HepG2 (cell line): ENCODE data around the gene HRH3. TPM values are rescaled to one million over a fixed set of nuclear protein-coding genes. Genes with fewer than 3 reads are reported as not detected.

Source experiments
- ATAC-seq: fragments of 200-7000 bp; cut with Tn5 transposase; 3 replicates; pipeline ENCODE4 v1.9.1; 2020; ENCODE audit warnings: mild to moderate bottlenecking, moderate library complexity
- BruUV-seq: library from RNA; stranded (reverse); fragments of 400-500 nt; replicated peaks from 2 replicates; lab custom pipeline; 2021; lab: Mats Ljungman, UMichigan
- CTCF ChIA-PET: fragments of 300-600 bp; formaldehyde crosslinking; extraction: SDS; loops from one replicate; lab custom pipeline; 2021; ENCODE audit warnings: low total read pairs, inconsistent platforms, low intra/inter-chr PET ratio; lab: Yijun Ruan, JAX
- POLR2A ChIA-PET: fragments of 350-600 bp; sonication (Branson Sonifier 250); formaldehyde crosslinking; loops from one replicate; lab custom pipeline; 2020; ENCODE audit warnings: antibody characterized with exemption, inconsistent platforms; lab: Yijun Ruan, JAX
- DNase-seq: peaks from one replicate; pipeline ENCODE4 v3.0.0-alpha.2; 2015; ENCODE audit warnings: low spot score
- FAIRE-seq: peaks from 3 replicates; lab custom pipeline; 2011; peaks lifted over from hg19 to GRCh38; lab: Jason Lieb, UNC
- H2AFZ ChIP-seq: one replicate; pipeline ENCODE4 v1.6.1; 2011; ENCODE audit warnings: low read length, inconsistent platforms
- H3K27ac ChIP-seq: fragments of 300-600 bp; 3 replicates; pipeline ENCODE4 v1.8.0; 2011; ENCODE audit warnings: mixed run types, mild to moderate bottlenecking, mixed read lengths, low read length, inconsistent platforms; ENCODE audit not compliant: insufficient read depth; ENCODE audit errors: extremely low read length
- H3K27me3 ChIP-seq, 2 experiments: fragments of 200-600 bp in 1 of 2; 2 replicates in 1 of 2; 3 replicates in 1 of 2; pipeline versions ENCODE4 v1.6.0 to v1.8.0; 2011; ENCODE audit warnings: low read length in 2 of 2, mild to moderate bottlenecking in 2 of 2, moderate library complexity in 2 of 2, inconsistent platforms in 1 of 2; ENCODE audit not compliant: insufficient read depth in 2 of 2, control insufficient read depth in 1 of 2
- H3K36me3 ChIP-seq, 2 experiments: fragments of 200-600 bp in 1 of 2; replicated peaks in 1 of 2; 2 replicates in 1 of 2; 3 replicates in 1 of 2; pipeline versions ENCODE4 v1.5.1 to v1.8.0; 2011; ENCODE audit warnings: low read length in 2 of 2, inconsistent platforms in 1 of 2; ENCODE audit not compliant: insufficient read depth in 2 of 2, control insufficient read depth in 1 of 2
- H3K4me1 ChIP-seq: 2 replicates; pipeline ENCODE4 v1.5.1; 2012; ENCODE audit warnings: low read length, inconsistent platforms; ENCODE audit not compliant: insufficient read depth
- H3K4me2 ChIP-seq: 2 replicates; pipeline ENCODE4 v1.6.0; 2011; ENCODE audit warnings: low read depth, low read length, inconsistent platforms
- H3K4me3 ChIP-seq, 3 experiments: fragments of 200-600 bp in 1 of 3; sonication (generic), shearing (Covaris generic) in 1 of 3; replicated peaks in 1 of 3; 2 replicates each; pipeline ENCODE4 v1.5.1; 2011 to 2016; ENCODE audit warnings: low read length in 3 of 3, inconsistent platforms in 2 of 3, low read depth in 2 of 3, mild to moderate bottlenecking in 2 of 3, control low read depth in 1 of 3, mixed read lengths in 1 of 3; ENCODE audit not compliant: insufficient read depth in 1 of 3
- H3K79me2 ChIP-seq: one replicate; pipeline ENCODE4 v1.6.1; 2011; ENCODE audit warnings: low read length, inconsistent platforms; ENCODE audit not compliant: insufficient read depth
- H3K9ac ChIP-seq: 2 replicates; pipeline ENCODE4 v1.6.0; 2011; ENCODE audit warnings: mild to moderate bottlenecking, low read depth, low read length, inconsistent platforms; ENCODE audit not compliant: insufficient read depth
- H3K9me3 ChIP-seq: 2 replicates; pipeline ENCODE4 v1.5.1; 2012; ENCODE audit warnings: mild to moderate bottlenecking, low read length
- H4K20me1 ChIP-seq: 2 replicates; pipeline ENCODE4 v1.6.0; 2011; ENCODE audit warnings: inconsistent platforms, mild to moderate bottlenecking, low read length, moderate library complexity; ENCODE audit not compliant: insufficient read depth
- HOXA3 ChIP-seq: sonication (generic); formaldehyde crosslinking; IDR thresholded peaks from 2 replicates; pipeline ENCODE4 v1.5.0; 2020; ENCODE audit warnings: missing genetic modification reagents
- HOXA9 ChIP-seq: sonication (generic); formaldehyde crosslinking; IDR thresholded peaks from 2 replicates; pipeline ENCODE4 v1.8.1; 2022; ENCODE audit warnings: missing genetic modification reagents, mild to moderate bottlenecking, moderate library complexity, borderline replicate concordance
- KDM2A ChIP-seq: sonication (generic); formaldehyde crosslinking; IDR thresholded peaks from 2 replicates; pipeline ENCODE4 v1.4.0; 2020; ENCODE audit warnings: low read depth, missing genetic modification reagents, borderline replicate concordance
- PTBP1 ChIP-seq: fragments of 200-400 bp; formaldehyde crosslinking; IDR thresholded peaks from 2 replicates; pipeline ENCODE4 v1.6.1; 2018; ENCODE audit warnings: low read length, low read depth; ENCODE audit not compliant: poor library complexity, severe bottlenecking
- ZBTB38 ChIP-seq: sonication (generic); formaldehyde crosslinking; IDR thresholded peaks from 2 replicates; pipeline ENCODE4 v1.5.1; 2020; ENCODE audit warnings: mild to moderate bottlenecking, missing genetic modification reagents
- ZNF317 ChIP-seq: sonication (generic); formaldehyde crosslinking; IDR thresholded peaks from 2 replicates; pipeline ENCODE4 v1.5.0; 2020; ENCODE audit warnings: mild to moderate bottlenecking, missing genetic modification reagents
- WGBS: methylation state at CpG from one replicate; pipeline ENCODE4 v1.1.6; 2017; ENCODE audit warnings: low lambda C conversion rate; 5-methylcytosine and 5-hydroxymethylcytosine counted together
- in situ Hi-C: cut with HindIII; loops from 2 replicates; pipeline ENCODE4 v1.10.0; 2017; ENCODE audit warnings: low pct_unique_long_range_greater_than_20kb; ENCODE audit not compliant: extremely low pct_ligation_motif_present
- intact Hi-C: fragments of 100-400 bp; cut with micrococcal nuclease; formaldehyde crosslinking; loops from one replicate; pipeline ENCODE4 v1.10.0; 2022; ENCODE audit not compliant: unreplicated experiment
- polyA plus RNA-seq, 8 experiments: library from polyadenylated mRNA; depleted of rRNA in 3 of 8; stranded (reverse) in 7 of 8; unstranded in 1 of 8; fragments of >200 nt; fragmentation: Illumina TruSeq in 4 of 8; extraction: Trizol in 4 of 8; gene quantifications; 2 replicates each; pipeline versions ENCODE4 v1.2.1 to v1.2.3, GENCODE V29; 2011 to 2016; ENCODE audit warnings: low read depth in 4 of 8, missing spikeins in 1 of 8, mixed read lengths in 1 of 8; ENCODE audit not compliant: insufficient read depth in 1 of 8
- total RNA-seq, 5 experiments: library from RNA; depleted of rRNA; stranded (reverse); fragments of >200 nt; fragmentation: Illumina TruSeq; extraction: Trizol; gene quantifications; 2 replicates each; pipeline ENCODE4 v1.2.3, GENCODE V29; 2016; ENCODE audit warnings: low read depth in 1 of 5
- TF ChIP-seq, protein P1 (sequence below): sonication (generic); formaldehyde crosslinking; IDR thresholded peaks from 2 replicates; pipeline ENCODE4 v1.5.0; 2020; ENCODE audit warnings: missing genetic modification reagents
- TF ChIP-seq, protein P2 (sequence below): IDR thresholded peaks from 2 replicates; pipeline ENCODE4 v1.6.1; 2016; ENCODE audit warnings: missing biosample characterization, missing genetic modification reagents, low read depth

HRH3 gene
- total and polyA plus RNA-seq, 2 of the 13 experiments (the other 11 are each of a cell fraction or from before 2014, with no cell fraction given), result 0.18 TPM; not detected in 1

DNA sequence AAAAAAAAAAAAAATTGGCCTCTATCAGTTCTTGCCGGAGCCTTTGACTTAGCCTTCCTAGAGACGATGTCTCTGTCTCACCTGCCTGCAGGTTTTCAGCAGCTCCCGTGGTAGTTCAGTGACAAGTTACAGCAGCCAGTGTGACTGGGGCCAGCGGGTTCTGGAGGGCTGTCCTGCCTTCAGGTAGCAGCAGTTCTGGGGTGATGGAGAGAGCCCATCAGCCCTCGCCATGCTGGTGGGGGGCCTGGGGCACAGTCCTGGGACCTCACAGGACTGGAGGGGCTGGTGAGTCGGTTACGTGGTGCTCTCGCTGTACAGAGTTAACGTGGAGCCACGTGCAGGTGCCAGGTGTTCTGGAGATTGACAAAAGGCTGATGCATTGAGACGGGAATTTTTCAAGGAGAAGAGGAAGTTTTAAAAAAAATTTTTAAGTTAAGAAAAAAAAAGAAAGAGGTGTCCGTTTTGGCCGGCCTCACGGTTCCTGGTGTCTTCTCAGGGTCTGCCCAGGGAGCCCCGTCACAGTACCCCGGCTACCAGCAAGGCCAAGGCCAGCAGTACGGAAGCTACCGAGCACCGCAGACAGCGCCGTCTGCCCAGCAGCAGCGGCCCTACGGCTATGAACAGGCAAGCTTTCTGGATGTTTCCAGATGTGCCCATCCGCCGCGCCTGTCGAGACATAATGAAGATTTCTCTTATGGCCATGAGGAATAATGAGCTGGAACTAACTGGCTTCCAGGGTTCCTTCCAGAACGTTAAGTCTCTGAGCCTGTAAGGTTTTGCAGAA, 45.9 kb downstream of the HRH3 start:
- in situ Hi-C loops, result no loop called here
- H3K9ac ChIP-seq, result no peak overlapping the region

More for the DNA sequence above, 45.9 kb downstream of the HRH3 start:
- Histone ChIP-seq H3K4me2 (no peak overlapping the region), H3K27ac (no peak overlapping the region), H4K20me1 (no peaks in the 10 kb centered on the region), H3K27me3 (no peaks in the 10 kb centered on the region; a peak in 1 of 5 replicates), H3K9me3 (no peaks in the 10 kb centered on the region), H3K79me2 (no peaks in the 10 kb centered on the region), H2AFZ (no peak overlapping the region), H3K4me1 (no peaks in the 10 kb centered on the region), H3K36me3 (peaks cover 24 to 54% of the 10 kb centered on the region in 2 experiments), H3K4me3 (no peak overlapping the region)
- TF ChIP-seq, protein P1, sequence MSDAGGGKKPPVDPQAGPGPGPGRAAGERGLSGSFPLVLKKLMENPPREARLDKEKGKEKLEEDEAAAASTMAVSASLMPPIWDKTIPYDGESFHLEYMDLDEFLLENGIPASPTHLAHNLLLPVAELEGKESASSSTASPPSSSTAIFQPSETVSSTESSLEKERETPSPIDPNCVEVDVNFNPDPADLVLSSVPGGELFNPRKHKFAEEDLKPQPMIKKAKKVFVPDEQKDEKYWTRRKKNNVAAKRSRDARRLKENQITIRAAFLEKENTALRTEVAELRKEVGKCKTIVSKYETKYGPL (CRISPR knock-in tag), result no peak
- TF ChIP-seq HOXA9 (CRISPR knock-in tag) (no peak), KDM2A (CRISPR knock-in tag) (no peak), ZBTB38 (no peak), PTBP1 (no peak), HOXA3 (CRISPR knock-in tag) (no peak), ZNF317 (no peak)
- TF ChIP-seq, protein P2, sequence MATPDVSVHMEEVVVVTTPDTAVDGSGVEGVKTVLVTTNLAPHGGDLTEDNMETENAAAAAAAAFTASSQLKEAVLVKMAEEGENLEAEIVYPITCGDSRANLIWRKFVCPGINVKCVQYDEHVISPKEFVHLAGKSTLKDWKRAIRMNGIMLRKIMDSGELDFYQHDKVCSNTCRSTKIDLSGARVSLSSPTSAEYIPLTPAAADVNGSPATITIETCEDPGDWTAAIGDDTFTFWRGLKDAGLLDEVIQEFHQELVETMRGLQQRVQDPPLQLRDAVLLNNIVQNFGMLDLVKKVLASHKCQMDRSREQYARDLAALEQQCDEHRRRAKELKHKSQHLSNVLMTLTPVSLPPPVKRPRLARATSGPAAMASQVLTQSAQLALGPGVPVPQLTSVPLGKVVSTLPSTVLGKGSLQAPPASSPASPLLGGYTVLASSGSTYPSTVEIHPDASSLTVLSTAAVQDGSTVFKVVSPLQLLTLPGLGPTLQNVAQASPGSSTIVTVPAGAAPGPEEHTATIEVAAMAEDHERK (CRISPR knock-in tag), result no peak
- ATAC-seq (no peak), FAIRE-seq (no peak), DNase-seq (no peak)
- ChIA-PET CTCF (no interaction called here), POLR2A (interaction anchor here (1.2 kb wide), 1 partner anchor 8 kb away, joined by 3 read pairs; the partner anchor contains the start of gene MTG2)
- BruUV-seq, result no TSS peak
- intact Hi-C loops, result no loop called here
- 97% methylated on average over 28 of the region's 28 CpGs for WGBS
